MM.1S (cell line): ENCODE results near the gene SLIT3.

Experiments
- DNase-seq: peaks from one replicate; pipeline ENCODE4 v3.0.0-alpha.2; 2015
- H2AFZ ChIP-seq: fragments of 300-600 bp; sonication (generic); 2 replicates; pipeline ENCODE4 v1.6.0; 2016; ENCODE audit warnings: antibody characterized with exemption, low read length
- H3F3A ChIP-seq: fragments of 300-600 bp; sonication (generic); 2 replicates; pipeline ENCODE4 v1.6.1; 2016; ENCODE audit warnings: mild to moderate bottlenecking, antibody characterized with exemption, low read length, moderate library complexity, mixed read lengths; ENCODE audit not compliant: insufficient read depth
- H3K27ac ChIP-seq: fragments of 300-600 bp; sonication (generic); 2 replicates; pipeline ENCODE4 v1.5.1; 2016; ENCODE audit warnings: mild to moderate bottlenecking, low read length
- H3K27me3 ChIP-seq: fragments of 300-600 bp; sonication (generic); replicated peaks from 2 replicates; pipeline ENCODE4 v1.6.0; 2016; ENCODE audit warnings: low read length; ENCODE audit not compliant: insufficient read depth
- H3K36me3 ChIP-seq: fragments of 300-600 bp; sonication (generic); replicated peaks from 2 replicates; pipeline ENCODE4 v1.6.1; 2016; ENCODE audit warnings: mild to moderate bottlenecking, low read length, mixed read lengths; ENCODE audit not compliant: insufficient read depth
- H3K4me1 ChIP-seq: fragments of 300-600 bp; sonication (generic); 2 replicates; pipeline ENCODE4 v1.6.1; 2016; ENCODE audit warnings: low read length, mixed read lengths
- H3K4me2 ChIP-seq: fragments of 300-600 bp; sonication (generic); 2 replicates; pipeline ENCODE4 v1.6.0; 2016; ENCODE audit warnings: low read depth, low read length
- H3K4me3 ChIP-seq: fragments of 300-600 bp; sonication (generic); 2 replicates; pipeline ENCODE4 v1.5.1; 2016; ENCODE audit warnings: low read length, mixed read lengths
- H3K79me2 ChIP-seq: fragments of 300-600 bp; sonication (generic); 2 replicates; pipeline ENCODE4 v1.6.1; 2016; ENCODE audit warnings: mixed run types, low read length, mixed read lengths
- H3K9ac ChIP-seq: fragments of 300-600 bp; sonication (generic); 2 replicates; pipeline ENCODE4 v1.6.1; 2016; ENCODE audit warnings: low read length, mixed read lengths
- H3K9me2 ChIP-seq: fragments of 300-600 bp; sonication (generic); replicated peaks from 2 replicates; pipeline ENCODE4 v1.6.1; 2016; ENCODE audit warnings: mild to moderate bottlenecking, low read length, mixed read lengths; ENCODE audit not compliant: insufficient read depth
- H3K9me3 ChIP-seq: fragments of 300-600 bp; sonication (generic); replicated peaks from 2 replicates; pipeline ENCODE4 v1.6.1; 2016; ENCODE audit warnings: mild to moderate bottlenecking, low read length, mixed read lengths; ENCODE audit not compliant: insufficient read depth
- H4K20me1 ChIP-seq: fragments of 300-600 bp; sonication (generic); 2 replicates; pipeline ENCODE4 v1.6.1; 2016; ENCODE audit warnings: mild to moderate bottlenecking, low read length, moderate library complexity, mixed read lengths; ENCODE audit not compliant: insufficient read depth
- EZH2 ChIP-seq: fragments of 300-600 bp; sonication (generic); optimal IDR thresholded peaks from 2 replicates; pipeline ENCODE3; 2017; ENCODE audit warnings: low read depth, mild to moderate bottlenecking, antibody characterized with exemption, low read length, mixed read lengths
- EZH2phosphoT487 ChIP-seq: fragments of 300-600 bp; sonication (generic); IDR thresholded peaks from 2 replicates; pipeline ENCODE4 v1.6.1; 2018; ENCODE audit warnings: antibody characterized with exemption, low read length
- TF ChIP-seq, protein P1 (sequence below): fragments of 300-600 bp; sonication (generic); IDR thresholded peaks from 2 replicates; pipeline ENCODE4 v1.5.1; 2016; ENCODE audit warnings: antibody characterized with exemption, low read length, mixed read lengths

The SLIT3 gene

DNA sequence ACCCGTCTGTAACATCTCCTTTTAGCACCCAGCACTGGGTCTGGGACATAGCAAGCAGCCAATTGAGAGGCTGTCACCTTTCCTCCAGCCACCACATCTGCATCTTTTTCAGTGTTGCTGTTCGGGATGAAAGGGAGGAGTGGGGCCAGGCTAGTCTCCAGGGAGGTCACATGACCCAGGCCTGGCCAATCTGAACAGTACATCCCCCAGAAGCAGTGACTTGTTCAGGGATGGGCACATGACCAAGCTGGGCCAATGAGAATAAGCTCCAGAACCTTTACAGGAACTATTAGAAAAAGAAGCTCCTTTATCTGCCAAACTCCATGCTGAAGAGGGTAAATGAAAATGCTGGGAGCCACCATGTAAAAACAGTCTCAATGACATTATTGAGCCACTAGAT is 359.0 kb downstream of the SLIT3 start:
- no peaks in the 10 kb centered on the region for H4K20me1 ChIP-seq
- H3K9me2 ChIP-seq: no peaks in the 10 kb centered on the region
- no peak overlapping the region for H3K4me3 ChIP-seq
- H3K4me2 ChIP-seq: no peak overlapping the region
- no peak overlapping the region for H3K27ac ChIP-seq
- H2AFZ ChIP-seq: no peak overlapping the region
- H3K27me3 ChIP-seq: no peaks in the 10 kb centered on the region
- H3K9ac ChIP-seq: no peak overlapping the region
- no peaks in the 10 kb centered on the region for H3F3A ChIP-seq
- no peaks in the 10 kb centered on the region for H3K36me3 ChIP-seq
- no peaks in the 10 kb centered on the region for H3K79me2 ChIP-seq
- no peaks in the 10 kb centered on the region for H3K4me1 ChIP-seq
- no peak for DNase-seq
- H3K9me3 ChIP-seq: no peaks in the 10 kb centered on the region
- TF ChIP-seq, protein P1, sequence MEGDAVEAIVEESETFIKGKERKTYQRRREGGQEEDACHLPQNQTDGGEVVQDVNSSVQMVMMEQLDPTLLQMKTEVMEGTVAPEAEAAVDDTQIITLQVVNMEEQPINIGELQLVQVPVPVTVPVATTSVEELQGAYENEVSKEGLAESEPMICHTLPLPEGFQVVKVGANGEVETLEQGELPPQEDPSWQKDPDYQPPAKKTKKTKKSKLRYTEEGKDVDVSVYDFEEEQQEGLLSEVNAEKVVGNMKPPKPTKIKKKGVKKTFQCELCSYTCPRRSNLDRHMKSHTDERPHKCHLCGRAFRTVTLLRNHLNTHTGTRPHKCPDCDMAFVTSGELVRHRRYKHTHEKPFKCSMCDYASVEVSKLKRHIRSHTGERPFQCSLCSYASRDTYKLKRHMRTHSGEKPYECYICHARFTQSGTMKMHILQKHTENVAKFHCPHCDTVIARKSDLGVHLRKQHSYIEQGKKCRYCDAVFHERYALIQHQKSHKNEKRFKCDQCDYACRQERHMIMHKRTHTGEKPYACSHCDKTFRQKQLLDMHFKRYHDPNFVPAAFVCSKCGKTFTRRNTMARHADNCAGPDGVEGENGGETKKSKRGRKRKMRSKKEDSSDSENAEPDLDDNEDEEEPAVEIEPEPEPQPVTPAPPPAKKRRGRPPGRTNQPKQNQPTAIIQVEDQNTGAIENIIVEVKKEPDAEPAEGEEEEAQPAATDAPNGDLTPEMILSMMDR: no peak
- no peak for TF ChIP-seq EZH2phosphoT487
- no peak for TF ChIP-seq EZH2

GRCh38 chr5:168940712-168941111 is 360.2 kb downstream of the SLIT3 start:
- Histone ChIP-seq H3F3A (no peaks in the 10 kb centered on the region), H4K20me1 (no peaks in the 10 kb centered on the region), H3K36me3 (no peaks in the 10 kb centered on the region), H3K9me3 (no peaks in the 10 kb centered on the region), H2AFZ (no peak overlapping the region), H3K4me3 (no peak overlapping the region), H3K27me3 (no peaks in the 10 kb centered on the region), H3K4me1 (no peaks in the 10 kb centered on the region), H3K79me2 (no peaks in the 10 kb centered on the region), H3K4me2 (no peak overlapping the region), H3K9me2 (no peaks in the 10 kb centered on the region), H3K27ac (no peak overlapping the region), H3K9ac (no peak overlapping the region)
- no peak for TF ChIP-seq EZH2
- TF ChIP-seq EZH2phosphoT487: no peak
- TF ChIP-seq, protein P1: no peak
- no peak for DNase-seq

- H3K4me3 ChIP-seq: no peak overlapping the region
- H3K27me3 ChIP-seq: no peaks in the 10 kb centered on the region
- no peak overlapping the region for H3K9ac ChIP-seq
- no peak overlapping the region for H3K4me2 ChIP-seq
- no peak for DNase-seq
- no peak overlapping the region for H2AFZ ChIP-seq
- TF ChIP-seq EZH2phosphoT487 (no peak), EZH2 (no peak)
- TF ChIP-seq, protein P1: no peak
- no peaks in the 10 kb centered on the region for H4K20me1 ChIP-seq
- no peak overlapping the region for H3K27ac ChIP-seq
- H3K79me2 ChIP-seq: no peaks in the 10 kb centered on the region
- H3K4me1 ChIP-seq: no peaks in the 10 kb centered on the region
- H3F3A ChIP-seq: no peaks in the 10 kb centered on the region
- no peaks in the 10 kb centered on the region for H3K36me3 ChIP-seq
- no peaks in the 10 kb centered on the region for H3K9me2 ChIP-seq
- no peaks in the 10 kb centered on the region for H3K9me3 ChIP-seq
These were observed 360.9 kb downstream of the SLIT3 start for GRCh38 chr5:168939887-168940544.
